Measurements from ENCODE around the gene GNG5.
"Not testable (repeated sequence)": the region's sequence is repeated elsewhere in the genome, so short reads cannot be mapped to it uniquely, and the experiment has no call there.

The GNG5 gene

DNA sequence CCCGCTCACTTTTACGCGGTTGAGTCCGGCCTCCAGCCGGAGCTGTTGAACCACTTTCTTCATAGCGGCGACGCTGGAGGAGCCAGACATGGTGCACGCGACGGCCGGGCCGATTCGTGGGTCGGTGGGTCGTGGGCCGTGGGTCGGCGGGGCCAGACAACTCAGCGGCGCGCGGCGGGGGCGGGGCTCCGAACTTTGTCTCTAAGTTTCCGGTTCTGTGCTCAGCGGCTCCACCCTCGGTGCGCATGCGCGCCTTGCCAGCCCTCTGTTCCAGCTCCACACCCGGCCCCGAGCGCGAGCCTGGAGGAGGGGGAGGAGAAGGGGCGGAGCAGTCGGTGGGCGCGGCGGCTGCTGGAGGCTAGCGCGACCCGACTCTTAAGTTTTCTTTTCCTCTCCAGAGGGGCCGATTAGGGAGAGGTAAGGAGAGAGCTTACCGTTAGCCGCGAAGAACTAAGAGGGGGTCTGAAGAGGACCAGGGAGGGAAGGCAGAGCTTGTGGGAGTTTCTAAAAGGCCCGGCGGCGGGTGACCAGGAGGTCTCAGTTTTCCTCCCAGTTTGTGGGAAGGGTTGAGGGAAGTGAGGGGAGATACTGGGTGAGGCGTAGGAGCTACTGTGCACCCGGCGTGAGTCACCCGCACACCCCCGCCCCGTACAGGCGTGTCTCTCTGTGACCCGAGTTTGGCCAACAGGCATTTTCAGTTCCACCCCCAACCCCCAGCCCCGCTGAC, at the start of gene GNG5, which contains the start of gene SPATA1:
Gene GNG5, minus strand, starts transcription at position 580 of the 727 bp plus-strand sequence. Its CDS starts 490 bp downstream, at position 90.
Gene SPATA1, plus strand, starts transcription at position 385 of the 727 bp plus-strand sequence. CDS start 9,974 bp downstream, outside the sequence.
- DNase-seq (ENCODE audit: low read depth): peak; percentile 97

DNA sequence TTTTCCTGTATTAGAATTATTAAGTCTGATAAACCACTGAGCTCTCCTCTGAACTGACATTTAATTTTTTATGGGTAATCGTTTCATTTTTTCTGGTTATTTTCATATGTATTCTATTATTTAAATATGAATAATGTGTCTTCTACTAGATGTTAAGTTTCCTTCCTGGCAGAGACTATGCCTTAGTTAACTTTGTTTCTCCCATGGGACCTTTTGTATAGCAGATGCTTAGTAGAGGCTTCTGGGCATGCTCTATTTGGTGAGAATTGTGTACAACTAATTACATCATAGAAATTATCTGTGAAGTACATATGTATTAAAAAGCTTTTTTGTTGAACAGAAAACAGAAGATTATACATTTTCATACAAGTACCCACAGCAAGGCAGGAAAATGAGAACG, 44.4 kb upstream of the GNG5 start:
- DNase-seq (ENCODE audit: low read depth): no peak

DNA sequence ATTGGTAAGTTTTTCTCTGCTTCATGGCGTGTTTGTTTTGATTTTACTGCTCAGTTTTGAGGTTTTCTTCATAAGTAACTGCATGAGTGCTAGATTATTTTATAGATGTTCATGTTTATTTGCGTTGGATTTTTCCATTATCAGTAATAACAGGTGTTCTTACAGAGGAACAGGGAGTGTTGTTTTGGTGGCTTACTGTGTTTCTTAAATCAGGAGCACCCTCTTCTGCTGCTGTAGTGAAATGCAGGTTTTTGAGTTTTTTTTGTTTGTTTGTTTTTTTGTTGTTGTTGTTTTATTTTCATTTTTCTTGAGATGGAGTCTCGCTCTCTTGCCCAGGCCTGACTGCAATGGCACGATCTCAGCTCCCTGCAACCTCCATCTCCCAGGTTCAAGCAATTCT, 35.3 kb upstream of the GNG5 start:
- no peak for DNase-seq (ENCODE audit: low read depth)

DNA sequence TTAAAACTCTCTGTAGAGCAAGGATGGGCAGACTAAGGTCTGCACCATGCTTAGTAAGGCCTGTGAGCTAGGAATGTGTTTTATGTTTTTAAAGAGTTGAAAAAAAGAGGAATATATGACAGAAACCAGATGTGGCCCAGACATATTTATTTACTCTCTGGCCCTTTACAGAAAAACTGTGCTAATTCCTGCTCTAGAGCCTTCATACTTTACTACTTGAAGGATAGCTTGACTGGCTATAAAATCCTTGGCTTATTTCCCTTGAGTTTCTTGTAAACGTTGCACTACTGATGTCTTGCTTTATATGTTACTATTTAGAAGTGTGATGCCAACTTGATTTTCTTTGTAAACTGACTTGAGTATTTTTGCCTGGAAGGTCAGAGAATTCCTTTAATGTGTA, 34.4 kb upstream of the GNG5 start:
- no peak for DNase-seq (ENCODE audit: low read depth)

DNA sequence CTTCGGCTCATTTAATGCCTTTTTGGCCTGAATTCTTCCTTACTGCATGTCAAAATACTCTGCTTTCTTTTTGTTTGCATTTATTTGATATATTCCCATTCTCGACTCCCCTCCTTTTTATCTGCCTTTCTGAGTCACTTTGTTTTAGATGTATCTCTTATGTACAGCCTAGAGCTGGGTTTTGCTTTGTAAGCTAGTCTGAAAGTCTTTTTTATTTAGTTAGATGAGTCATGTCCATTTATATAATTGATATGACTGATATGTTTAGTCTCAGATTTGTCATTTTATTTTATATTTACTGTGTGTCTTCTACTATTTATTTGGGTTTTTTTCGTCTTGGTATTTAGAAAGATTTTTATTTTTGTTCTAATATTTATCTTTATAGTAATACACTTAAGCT, 33.6 kb upstream of the GNG5 start:
- DNase-seq (ENCODE audit: low read depth): no peak

DNA sequence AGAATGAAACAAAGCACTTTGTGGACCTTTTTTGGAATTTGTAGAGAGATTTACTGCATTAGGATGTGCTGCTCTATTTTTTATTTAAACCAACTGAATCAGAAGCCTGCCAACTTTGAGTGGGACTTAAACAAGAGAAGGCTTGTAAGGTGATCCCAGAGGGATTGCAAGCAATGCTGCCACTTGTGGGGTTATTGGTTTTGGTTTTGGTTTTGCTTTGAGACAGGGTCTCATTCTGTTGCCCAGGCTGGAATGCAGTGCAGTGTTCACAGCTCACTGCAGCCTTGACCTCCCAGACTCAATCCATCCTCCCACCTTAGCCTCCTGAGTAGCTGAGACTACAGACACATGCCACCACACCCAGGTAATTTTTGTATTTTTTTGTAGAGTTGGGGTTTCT, 32.2 kb upstream of the GNG5 start:
- no peak for DNase-seq (ENCODE audit: low read depth)

DNA sequence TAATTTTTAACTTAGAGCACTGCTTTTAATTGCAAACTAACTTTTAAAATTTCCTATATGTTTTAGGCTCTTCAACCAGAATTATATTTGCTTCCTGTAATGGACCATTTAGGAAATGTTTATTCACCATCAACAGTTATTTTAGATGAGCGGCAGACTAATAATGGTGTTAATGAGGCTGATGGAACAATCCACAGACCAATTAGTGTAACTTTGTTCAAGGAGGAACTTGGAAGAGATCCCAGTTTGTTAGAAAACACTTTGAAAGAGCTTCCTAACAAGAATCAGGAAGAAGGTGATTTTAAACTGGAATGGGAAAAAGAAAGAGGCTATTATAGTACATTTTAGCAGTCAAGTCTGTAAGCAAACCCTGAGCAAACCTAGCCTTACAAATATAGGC, 19.4 kb upstream of the GNG5 start:
- no peak for DNase-seq (ENCODE audit: low read depth)

DNA sequence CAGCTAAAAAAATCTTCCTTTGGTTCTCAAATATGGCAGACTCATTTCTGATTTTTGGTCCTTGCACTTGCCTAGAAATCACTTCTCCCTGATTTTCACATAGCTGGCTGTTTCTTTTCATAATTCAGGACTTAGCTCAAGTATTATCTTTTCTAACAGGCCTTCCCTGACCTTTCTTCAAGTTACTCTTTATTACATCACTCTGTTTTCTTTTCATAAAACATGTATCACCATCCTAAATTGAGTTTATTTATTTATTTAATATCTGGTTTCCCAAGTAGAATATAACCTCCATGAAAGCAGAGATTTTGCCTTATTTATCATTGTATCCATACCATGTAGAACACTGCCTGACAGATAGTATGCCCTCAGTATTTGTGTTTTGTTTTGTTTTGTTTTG, 18.2 kb upstream of the GNG5 start:
- no peak for DNase-seq (ENCODE audit: low read depth)

DNA sequence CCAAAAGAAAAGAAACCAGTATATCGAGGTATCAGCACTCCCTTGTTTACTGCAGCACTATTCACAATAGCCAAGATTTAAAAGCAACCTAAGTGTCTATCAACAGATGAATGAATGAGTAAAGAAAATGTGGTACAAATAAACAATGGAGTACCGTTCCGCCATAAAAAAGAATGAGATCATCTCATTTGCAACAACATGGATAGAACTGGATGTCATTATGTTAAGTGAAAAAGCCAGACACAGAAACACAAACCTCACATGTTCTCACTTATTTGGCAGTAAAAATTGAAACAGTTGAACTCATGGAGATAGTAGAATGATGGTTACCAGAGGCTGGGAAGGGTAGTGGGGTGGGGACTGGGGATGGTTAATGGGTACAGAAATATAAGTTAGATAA, 4.3 kb upstream of the GNG5 start:
- DNase-seq (ENCODE audit: low read depth): no peak

DNA sequence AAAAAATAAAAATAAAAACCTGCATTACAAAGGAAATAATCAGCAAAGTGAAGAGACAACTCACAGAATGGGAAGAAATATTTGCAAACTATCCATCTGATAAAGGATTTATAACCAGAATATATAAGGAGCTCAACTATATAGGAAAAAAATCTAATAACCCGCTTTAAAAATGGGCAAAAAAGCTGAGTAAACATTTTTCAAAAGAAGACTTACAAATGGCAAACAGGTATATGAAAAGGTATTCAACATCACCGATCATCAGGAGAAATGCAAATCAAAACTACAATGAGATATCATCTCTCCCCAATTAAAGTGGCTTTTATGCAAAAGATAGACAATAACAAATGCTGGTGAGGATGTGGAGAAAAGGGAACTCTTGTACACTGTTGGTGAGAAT, 3.8 kb upstream of the GNG5 start:
- DNase-seq (ENCODE audit: low read depth): no peak

DNA sequence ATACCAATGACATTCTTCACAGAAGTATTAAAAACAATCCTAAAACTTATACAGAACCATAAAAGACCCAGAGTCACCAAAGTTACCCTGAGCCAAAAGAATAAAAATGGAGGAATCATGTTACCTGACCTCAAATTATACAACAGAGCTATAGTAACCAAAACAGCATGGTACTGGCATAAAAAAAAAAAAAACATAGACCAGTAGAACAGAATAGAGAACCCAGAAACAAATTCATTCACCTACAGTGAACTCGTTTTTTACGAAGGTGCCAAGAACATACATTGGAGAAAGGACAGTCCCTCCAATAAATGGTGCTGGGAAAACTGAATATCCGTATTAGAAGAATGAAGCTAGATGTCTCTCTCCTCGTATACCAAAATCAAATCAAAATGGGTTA, 2.6 kb upstream of the GNG5 start:
- no peak for DNase-seq (ENCODE audit: low read depth)

DNA sequence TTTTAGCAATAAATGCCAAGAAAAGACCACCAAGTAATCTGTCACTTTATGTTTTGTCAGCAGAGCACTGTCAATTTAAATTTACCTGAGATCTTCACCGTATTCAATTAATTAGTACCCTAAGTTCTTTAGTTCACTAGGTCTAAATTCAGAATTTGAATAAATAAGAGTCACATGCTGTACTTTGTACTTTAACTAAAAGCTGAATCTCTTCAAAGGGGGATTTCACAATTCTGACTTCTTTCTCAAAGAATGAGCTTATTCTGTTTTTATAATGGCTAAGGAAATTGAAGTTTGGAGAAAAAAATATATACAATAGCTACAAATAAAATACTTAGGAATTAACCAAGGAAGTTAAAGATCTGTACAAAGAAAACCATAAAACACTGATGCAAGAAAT, 2.1 kb upstream of the GNG5 start:
- DNase-seq (ENCODE audit: low read depth): no peak

DNA sequence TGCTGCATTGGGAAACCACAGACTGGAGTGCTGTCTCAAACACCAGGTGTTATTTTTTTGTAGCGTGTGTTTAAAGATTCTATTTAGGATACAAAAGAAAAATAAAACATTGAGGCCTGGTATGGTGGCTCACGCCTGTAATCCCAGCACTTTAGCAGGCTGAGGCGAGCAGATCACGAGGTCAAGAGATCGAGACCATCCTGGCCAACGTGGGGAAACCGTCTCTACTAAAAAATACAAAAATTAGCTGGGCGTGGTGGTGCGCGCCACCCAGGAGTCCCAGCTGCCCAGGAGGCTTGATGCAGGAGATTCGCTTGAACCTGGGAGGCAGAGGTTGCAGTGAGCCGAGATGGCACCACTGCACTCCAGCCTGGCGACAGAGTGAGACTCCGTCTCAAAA, 1.5 kb upstream of the GNG5 start:
- not testable (repeated sequence) for DNase-seq (ENCODE audit: low read depth)

DNA sequence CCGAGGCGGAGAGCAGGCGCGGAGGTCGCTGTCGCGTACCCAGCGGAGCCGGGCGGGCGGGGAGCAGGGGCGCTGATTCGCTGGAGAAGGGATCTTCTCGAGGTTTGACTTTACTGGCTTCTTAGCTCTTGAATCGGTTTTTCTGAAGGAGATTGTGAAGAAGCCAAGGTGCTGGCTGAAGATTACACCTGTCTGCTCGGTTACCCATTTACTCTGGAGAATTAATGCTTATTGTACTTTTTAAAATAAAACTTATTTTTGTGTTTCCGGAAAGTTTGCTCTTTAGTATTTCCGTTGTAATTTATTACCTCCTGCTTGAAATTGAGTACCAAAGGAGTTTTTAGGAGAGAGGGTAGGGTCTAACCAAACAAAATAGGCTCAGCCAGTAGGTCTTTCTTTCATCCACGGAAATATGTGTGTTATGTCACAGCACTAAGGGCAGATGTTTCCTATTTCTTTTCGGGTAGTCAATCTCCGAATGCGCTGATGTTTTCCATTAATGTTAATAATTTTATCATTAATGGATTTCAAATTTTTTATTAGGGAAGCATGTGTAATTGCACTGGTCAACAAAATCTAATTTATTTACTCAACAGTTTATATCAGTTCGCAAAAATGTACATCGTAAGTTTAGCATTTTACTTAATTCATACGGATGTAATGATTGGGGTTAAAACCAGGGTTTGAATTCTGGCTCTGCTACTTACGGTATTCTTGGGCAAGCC, 510 bp upstream of the GNG5 start:
- DNase-seq (ENCODE audit: low read depth): no peak

DNA sequence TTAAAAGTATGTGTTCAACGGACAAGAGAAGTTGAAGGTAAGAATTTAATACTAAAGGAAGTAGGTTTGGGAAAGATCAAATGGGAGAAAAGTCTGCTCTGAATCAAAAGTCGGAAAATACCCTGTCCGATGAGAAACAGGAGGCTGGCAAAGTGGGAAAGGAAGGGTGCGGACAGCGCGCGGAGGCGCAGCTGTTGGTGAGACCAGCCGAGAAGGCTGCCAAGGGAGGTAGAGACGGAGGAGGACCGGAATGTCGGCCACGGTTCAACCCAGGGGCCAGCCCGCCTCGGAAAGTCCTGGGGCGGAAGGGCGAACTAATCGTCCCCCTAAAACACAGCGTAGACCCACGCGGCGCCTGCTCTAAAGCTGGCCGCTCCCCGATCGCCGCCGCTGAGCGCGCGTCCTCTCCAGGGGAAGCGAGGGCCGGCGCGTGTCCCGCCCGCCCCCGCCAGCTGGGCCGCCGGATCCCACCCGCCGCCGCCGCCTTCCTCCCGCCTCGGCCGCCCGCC, 834 bp downstream of the GNG5 start:
- DNase-seq (ENCODE audit: low read depth): no peak

DNA sequence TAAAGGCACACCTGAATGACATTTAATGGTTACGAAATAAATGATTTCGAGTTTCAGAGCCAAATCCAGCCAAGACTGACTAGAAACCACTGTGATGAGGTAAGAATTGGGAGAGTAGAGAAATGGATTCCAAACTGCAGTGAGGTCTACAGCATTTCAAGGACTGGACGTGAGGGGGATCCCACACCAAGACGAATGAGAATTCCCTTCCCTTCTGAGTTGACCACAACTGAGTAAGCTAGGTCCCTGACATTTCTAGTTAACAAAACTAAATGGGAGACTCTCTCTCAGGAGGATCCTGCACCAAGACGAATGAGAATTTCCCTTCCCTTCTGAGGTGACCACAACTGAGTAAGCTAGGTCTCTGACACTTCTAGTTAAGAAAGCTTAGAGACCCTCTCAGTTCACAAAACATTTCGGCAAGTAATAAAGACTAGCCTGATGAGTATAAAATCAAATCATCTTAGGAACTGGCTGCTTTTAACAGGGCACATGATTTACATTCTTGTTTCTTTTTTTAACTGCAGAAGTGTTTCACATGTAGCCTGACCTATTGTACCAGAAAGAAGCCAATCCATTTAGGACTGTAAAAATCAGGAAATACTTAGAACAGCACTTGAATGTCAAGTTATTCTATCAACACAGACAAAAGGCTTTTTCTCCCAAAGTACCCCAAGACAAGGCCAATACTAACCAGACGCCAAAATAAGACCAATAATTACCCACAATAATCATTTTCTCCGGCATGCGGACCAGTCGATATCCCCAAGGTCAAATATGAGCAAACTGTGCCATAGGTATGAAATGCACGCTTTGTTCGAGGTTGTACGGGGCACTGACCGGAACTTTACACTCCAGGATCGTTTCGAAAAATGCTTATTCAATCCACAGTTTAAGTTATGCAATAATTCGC, 1.5 kb downstream of the GNG5 start:
- DNase-seq (ENCODE audit: low read depth): no peak

DNA sequence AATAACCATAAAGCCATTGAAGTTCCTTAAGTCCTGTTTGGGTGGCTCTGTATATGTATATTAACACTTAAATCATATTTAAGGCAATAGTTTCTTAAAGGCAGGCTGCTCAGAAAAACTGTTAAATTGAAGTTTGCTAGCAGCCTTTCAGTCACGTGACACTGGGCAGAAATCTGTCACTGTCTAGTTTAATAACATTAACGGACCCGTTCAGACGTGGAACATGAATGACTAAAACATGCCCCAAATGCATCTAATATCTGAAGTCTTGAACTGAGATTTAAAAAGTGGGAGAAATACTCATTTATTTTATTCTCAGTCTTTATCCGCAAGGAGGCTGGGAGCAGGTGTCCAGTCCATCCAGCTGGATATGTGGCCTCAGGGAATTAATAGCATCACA, 3.5 kb downstream of the GNG5 start:
- DNase-seq (ENCODE audit: low read depth): no peak

DNA sequence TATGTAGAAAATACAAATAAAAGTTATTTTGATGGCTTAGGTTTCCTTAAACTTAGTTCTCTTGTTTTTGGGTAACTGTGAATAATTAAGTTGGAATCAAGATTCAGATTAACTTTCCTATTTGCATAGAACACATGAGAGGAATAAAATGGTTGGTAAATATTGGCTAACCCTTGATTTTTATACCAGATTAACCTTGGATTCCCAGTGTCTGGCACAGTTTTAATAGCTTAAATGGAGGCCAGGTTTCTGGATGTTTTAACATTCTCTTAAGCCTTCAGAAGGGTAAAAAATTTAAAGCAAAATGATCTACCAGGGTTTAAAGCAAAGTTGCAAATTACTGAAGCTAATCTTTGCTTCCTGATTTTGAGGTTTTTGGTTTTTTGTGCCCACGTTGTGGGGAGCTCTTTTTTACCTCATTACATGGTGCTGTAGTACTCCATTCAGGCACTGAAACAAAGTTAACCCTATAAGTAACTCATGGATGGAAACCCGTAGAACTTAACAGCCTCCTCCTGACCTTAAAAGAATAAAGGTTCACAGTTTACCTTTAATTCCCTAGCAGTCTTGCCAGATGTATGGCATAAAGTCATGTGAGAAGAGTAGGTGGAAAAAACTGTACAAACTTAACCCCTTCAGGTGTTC, 8.6 kb downstream of the GNG5 start:
- no peak for DNase-seq (ENCODE audit: low read depth)

DNA sequence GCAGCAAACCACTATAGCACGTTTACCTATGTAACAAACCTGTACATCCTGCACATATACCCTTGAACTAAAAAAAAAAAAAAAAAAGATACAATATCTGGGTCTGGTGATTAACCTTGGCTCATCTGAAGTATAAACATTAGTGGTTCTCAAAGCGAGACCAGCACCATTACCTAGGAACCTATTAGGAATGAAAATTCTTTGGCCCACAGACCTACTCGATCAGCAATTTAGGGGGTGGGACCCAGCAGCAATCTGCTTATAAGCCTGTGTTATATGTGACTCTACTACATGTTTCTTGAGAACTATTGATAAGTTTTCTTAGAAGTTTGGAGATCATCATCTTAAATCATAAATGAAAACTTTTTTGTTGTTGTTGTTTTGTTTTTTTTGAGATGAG, 9.9 kb downstream of the GNG5 start:
- no peak for DNase-seq (ENCODE audit: low read depth)

DNA sequence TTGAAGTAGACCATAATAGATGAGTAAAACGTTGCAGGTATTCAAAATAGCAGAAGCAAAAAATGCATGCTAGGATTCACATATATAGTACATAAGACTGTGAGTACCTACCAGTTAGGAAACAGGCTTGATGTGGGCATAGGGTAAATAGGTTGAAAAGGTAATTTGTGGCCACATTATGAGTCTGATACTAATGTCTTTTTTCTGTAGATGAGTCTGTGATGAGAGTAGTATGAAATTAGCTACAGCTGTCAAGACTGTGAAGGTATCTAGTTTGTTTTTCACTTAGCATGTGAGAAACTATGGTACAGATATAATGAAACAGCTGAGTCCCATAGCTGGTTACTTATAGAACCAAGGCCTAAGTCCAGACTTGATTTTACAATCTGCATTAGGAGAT, 12.6 kb downstream of the GNG5 start:
- DNase-seq (ENCODE audit: low read depth): no peak

DNA sequence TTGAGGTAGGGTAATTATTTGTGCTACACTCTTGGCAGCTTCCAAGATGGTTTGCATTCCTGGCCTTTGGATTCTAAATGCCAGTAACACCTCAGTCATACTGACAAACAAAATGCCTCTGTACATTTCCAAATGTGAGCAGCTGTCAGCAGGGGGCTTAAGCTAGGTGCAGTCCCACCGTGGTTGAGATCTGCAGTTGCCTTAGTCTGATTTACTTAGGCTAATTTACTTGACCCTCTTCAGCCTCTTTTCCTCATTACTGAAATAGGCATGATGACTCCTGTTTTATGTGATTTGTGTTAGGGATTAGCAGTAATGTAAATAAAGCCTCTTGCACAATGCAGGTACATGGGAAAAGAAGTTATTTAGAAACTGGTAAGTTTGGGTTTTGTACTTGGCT, 13.7 kb downstream of the GNG5 start:
- no peak for DNase-seq (ENCODE audit: low read depth)

DNA sequence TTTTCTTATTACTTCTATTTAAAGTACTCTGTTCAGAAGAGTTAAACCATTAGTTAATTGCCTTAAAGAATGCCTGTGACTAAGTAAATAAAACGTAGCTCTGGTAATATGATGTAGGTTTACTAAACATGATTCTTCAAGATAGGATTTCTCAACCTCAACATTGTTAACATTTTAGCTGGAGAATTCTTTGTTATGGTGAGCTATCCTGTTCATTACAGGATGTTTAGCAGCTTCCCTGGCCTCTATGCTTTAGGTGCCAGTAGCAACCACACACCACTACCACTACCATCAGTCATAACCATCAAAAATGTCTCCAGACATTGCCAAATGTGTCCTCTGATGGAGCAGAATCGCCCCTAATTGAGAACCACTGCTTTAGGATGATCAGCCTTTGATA, 16.6 kb downstream of the GNG5 start:
- no peak for DNase-seq (ENCODE audit: low read depth)

Measured in stimulated activated CD8-positive, alpha-beta memory T cell treated with anti-CD3 and anti-CD28 coated beads, Interleukin-15, amount 100 ng/mL, for 24 hours (primary cell).